ENCODE results near the gene KIF1B. TPM values are rescaled to one million over a fixed set of nuclear protein-coding genes. Genes with fewer than 3 reads are reported as not detected.

Gene KIF1B
- total RNA-seq, 1 donor from 2014 or later, result 18.3 TPM

- intact Hi-C loops (cut with micrococcal nuclease), result no loop called here
These were observed 61.9 kb downstream of the KIF1B start for GRCh38 chr1:10272274-10272673.

- intact Hi-C loops (cut with micrococcal nuclease), result no loop called here
These were observed 68.5 kb downstream of the KIF1B start for GRCh38 chr1:10278880-10279279.

- intact Hi-C loops (cut with micrococcal nuclease), result loop anchor here (5.0 kb wide), 1 partner anchor 68 kb away; the partner anchor contains the start of gene KIF1B
These were observed 70.3 kb downstream of the KIF1B start for GRCh38 chr1:10280439-10281350.

GRCh38 chr1:10283318-10283984 is 73.1 kb downstream of the KIF1B start:
- intact Hi-C loops (cut with micrococcal nuclease), result loop anchor here (5.0 kb wide), 1 partner anchor 71 kb away; the partner anchor contains the start of gene KIF1B

- intact Hi-C loops (cut with micrococcal nuclease), result no loop called here
These were observed 75.9 kb downstream of the KIF1B start for GRCh38 chr1:10286244-10286643.

- intact Hi-C loops (cut with micrococcal nuclease), result no loop called here
These were observed 76.8 kb downstream of the KIF1B start for GRCh38 chr1:10287023-10287645.

GRCh38 chr1:10288029-10288615 is 77.8 kb downstream of the KIF1B start:
- intact Hi-C loops (cut with micrococcal nuclease), result no loop called here

- intact Hi-C loops (cut with micrococcal nuclease), result no loop called here
These were observed 81.3 kb downstream of the KIF1B start for GRCh38 chr1:10291705-10292104.

- intact Hi-C loops (cut with micrococcal nuclease), result no loop called here
These were observed 81.8 kb downstream of the KIF1B start for GRCh38 chr1:10292188-10292587.

GRCh38 chr1:10295481-10296085 is 85.2 kb downstream of the KIF1B start:
- intact Hi-C loops (cut with micrococcal nuclease), result no loop called here

- intact Hi-C loops (cut with micrococcal nuclease), result no loop called here
These were observed 88.8 kb downstream of the KIF1B start for GRCh38 chr1:10299151-10299550.

- intact Hi-C loops (cut with micrococcal nuclease), result no loop called here
These were observed 92.0 kb downstream of the KIF1B start for GRCh38 chr1:10302416-10302815.

GRCh38 chr1:10304295-10304694 is 93.9 kb downstream of the KIF1B start:
- intact Hi-C loops (cut with micrococcal nuclease), result no loop called here

- intact Hi-C loops (cut with micrococcal nuclease), result no loop called here
These were observed 96.1 kb downstream of the KIF1B start for GRCh38 chr1:10306435-10306834.

- intact Hi-C loops (cut with micrococcal nuclease), result no loop called here
These were observed 97.6 kb downstream of the KIF1B start for GRCh38 chr1:10308001-10308400.

- intact Hi-C loops (cut with micrococcal nuclease), result no loop called here
These were observed 99.1 kb downstream of the KIF1B start for GRCh38 chr1:10309243-10310011.

- intact Hi-C loops (cut with micrococcal nuclease), result no loop called here
These were observed 106.4 kb downstream of the KIF1B start for GRCh38 chr1:10316752-10317151.

- intact Hi-C loops (cut with micrococcal nuclease), result no loop called here
These were observed 109.4 kb downstream of the KIF1B start for GRCh38 chr1:10319750-10320149.

- intact Hi-C loops (cut with micrococcal nuclease), result no loop called here
These were observed 110.0 kb downstream of the KIF1B start for GRCh38 chr1:10320336-10320735.

GRCh38 chr1:10322821-10323220 is 112.5 kb downstream of the KIF1B start:
- intact Hi-C loops (cut with micrococcal nuclease), result no loop called here

Measured in T-helper 1 cell treated with Interleukin-12 subunit alpha and Interleukin-12 subunit beta and Interleukin-4 antibody, amounts not matched to agents 30 ng/mL and 1 ng/mL, for 36 hours (primary cell).